SIG-M5 treated with dmso at 0.1 percent for 504 hours (cell line): ENCODE results near the gene NUDT15.
"Not testable (repeated sequence)": the region's sequence is repeated elsewhere in the genome, so short reads cannot be mapped to it uniquely, and the experiment has no call there.

ENCODE experiments used
- DNase-seq: peaks from one replicate; lab custom pipeline; 2025; ENCODE audit not compliant: unreplicated experiment; lab: John Stamatoyannopoulos, UW

NUDT15 gene

DNA sequence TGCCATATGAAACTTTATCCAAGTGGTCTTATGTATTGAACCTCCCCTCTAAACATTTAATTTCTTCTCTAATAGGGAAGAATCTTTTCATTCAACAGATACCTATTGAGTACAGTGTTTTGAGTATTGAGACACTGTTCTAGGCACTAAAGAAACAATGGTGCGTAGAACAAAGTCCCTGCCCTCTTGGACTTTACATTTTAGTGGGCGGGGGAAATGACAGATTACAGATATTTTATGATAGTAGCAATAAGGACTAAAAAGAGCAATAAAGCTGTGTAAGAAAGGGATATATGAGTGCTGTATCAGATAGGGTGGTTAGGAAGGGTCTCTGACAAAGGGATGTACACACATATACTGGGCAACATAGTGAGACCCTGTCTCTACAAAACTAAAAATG lies 5.4 kb downstream of the NUDT15 start:
- DNase-seq, result no peak

GRCh38 chr13:48043789-48044503 lies 6.4 kb downstream of the NUDT15 start:
- DNase-seq, result no peak

- no peak for DNase-seq
Observed at GRCh38 chr13:48050550-48050949, 13.0 kb downstream of the NUDT15 start.

GRCh38 chr13:48054601-48055000 lies 17.1 kb downstream of the NUDT15 start:
- no peak for DNase-seq

- DNase-seq, result no peak
Observed at GRCh38 chr13:48055712-48056111, 18.2 kb downstream of the NUDT15 start.

GRCh38 chr13:48058536-48058935 lies 21.0 kb downstream of the NUDT15 start:
- DNase-seq, result not testable (repeated sequence)

GRCh38 chr13:48059951-48060350 lies 22.4 kb downstream of the NUDT15 start:
- DNase-seq, result not testable (repeated sequence)

- DNase-seq, result peak; percentile 89
Observed at GRCh38 chr13:48066310-48066989, 28.9 kb downstream of the NUDT15 start.

- DNase-seq, result no peak
Observed at GRCh38 chr13:48068036-48068435, 30.5 kb downstream of the NUDT15 start.

DNA sequence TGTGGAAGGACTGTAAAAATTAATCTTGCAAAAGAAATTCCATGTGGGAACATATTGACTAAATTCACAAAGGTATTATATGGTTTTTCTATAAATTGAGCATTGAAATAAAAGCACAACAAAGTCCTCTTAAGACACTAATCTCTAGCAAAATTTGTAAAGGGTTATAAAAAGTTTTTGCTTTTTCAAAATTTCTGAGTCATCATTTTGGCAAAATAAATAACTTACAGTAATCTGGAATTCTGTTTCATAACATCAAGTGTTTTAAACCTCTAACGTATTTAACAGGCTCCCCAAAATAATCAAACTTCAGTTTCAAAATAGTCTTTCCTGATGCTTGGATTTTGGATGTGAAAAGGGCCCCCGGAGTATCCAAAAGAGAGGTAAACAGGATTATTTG lies 31.4 kb downstream of the NUDT15 start:
- DNase-seq, result no peak

- no peak for DNase-seq
Observed at GRCh38 chr13:48069573-48069972, 32.0 kb downstream of the NUDT15 start.

DNA sequence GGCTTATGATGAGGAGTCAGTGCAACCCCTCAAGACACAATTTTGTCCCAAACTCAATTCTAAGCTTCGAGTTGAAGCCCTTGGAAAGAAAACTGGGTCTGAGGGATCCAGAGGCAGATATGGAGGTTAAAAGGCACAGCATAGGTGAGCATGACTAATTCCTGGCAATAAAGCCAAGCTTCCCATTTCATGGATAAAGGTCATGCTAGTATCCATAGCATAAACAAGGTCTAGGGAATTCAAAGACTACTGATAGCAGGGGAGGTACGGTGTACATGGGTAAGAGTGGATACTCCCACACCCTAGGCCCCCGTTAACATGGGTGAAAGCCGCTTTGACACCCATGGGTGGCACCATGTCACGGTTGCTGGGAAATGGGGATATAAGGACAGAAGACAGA lies 33.4 kb downstream of the NUDT15 start:
- no peak for DNase-seq

DNA sequence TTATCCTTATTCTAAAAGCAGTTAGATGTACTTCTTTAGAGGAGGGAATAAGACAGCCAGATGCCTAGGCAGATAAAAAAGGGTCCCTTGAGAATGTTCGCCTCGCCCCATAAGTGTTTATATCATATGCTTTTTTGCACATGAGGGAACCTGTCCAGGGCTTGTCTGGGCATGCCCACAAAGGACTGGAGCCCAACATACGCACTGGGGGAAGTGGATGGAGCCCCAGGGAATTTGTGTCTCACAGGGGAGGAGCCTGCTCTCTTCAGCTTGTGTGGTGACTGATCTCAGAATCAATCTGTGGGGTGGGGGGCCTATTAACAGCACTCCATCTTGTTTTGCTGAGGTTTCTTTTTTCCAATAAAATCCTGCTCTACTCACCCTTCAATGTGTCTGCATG lies 34.8 kb downstream of the NUDT15 start:
- DNase-seq, result no peak

DNA sequence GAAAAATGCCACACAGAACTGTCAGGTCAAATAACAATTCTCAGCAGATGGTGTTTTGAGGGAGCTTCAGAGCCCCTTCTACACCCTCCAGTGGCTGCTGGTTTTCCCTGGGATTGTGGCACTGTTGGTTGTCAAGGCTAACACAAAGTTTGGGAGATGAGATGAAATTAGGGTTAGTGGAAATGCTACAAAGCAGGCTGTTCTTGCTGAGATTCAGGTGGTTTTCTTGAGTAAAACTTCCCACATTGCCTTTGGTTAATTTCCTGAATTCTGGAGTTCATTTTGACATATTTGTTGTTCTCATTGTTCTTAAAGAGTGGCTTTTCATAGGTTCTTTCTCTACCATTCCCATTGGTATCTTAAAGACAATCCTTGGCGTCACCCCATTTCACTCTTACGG lies 35.3 kb downstream of the NUDT15 start:
- no peak for DNase-seq

GRCh38 chr13:48074006-48074405 lies 36.5 kb downstream of the NUDT15 start:
- DNase-seq, result no peak

GRCh38 chr13:48078251-48078656 lies 40.7 kb downstream of the NUDT15 start:
- DNase-seq, result peak; percentile 65

DNA sequence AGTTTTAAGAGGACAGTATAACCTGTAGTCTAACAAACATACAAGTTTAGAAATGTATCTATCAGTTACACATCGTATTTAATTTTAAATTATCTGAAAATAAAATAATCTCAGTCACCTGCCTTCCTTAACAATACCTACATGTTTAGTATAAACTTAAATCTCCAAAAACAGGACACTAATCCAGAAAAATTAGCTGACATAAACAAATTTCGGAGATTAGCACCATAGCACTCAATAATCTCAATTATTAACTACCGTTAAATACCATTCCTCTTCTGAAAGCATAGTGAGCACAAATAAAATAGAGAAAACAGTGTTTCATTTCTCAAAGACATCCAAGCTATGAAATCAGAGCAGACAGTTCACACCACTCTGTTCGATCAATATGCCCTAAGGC lies 44.2 kb downstream of the NUDT15 start:
- DNase-seq, result no peak

DNA sequence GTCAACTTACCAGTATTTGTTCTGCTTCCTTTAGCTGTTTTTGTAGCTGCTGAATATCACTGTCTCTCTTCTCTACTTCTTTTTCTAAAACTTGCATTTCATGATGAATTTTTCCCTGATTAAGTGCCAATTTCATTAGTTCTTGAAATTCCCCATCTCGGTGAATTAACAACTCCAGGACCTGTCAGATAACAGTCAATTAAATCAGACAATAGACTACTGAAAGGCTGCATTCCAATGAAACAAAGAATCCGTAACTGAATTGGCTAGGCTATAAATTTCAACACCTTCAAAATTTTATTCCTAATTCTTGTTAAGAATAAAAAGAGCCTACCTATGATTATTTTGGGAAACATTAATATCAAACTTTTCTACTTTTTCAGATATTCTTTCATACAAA lies 48.7 kb downstream of the NUDT15 start:
- no peak for DNase-seq

- DNase-seq, result no peak
Observed at GRCh38 chr13:48093588-48093987, 56.1 kb downstream of the NUDT15 start.

DNA sequence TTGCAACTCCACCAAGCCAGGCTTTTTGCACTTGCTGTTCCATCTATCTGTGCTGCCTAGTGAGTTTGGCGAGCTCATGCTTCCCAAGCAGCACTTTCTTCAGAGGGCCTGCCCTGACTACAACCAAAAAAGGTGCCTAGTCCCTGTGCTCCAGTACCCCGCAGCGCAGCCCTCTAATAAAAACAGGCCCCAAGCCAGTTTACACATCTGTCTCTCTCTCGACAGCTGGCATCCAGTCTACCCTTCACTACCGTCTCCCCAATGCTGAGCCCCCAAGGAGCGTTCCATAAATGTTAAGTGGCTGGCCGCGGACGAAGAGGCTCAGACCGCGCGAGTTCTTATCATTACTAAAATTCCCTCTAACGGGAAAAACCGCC lies 56.9 kb downstream of the NUDT15 start:
- no peak for DNase-seq

DNA sequence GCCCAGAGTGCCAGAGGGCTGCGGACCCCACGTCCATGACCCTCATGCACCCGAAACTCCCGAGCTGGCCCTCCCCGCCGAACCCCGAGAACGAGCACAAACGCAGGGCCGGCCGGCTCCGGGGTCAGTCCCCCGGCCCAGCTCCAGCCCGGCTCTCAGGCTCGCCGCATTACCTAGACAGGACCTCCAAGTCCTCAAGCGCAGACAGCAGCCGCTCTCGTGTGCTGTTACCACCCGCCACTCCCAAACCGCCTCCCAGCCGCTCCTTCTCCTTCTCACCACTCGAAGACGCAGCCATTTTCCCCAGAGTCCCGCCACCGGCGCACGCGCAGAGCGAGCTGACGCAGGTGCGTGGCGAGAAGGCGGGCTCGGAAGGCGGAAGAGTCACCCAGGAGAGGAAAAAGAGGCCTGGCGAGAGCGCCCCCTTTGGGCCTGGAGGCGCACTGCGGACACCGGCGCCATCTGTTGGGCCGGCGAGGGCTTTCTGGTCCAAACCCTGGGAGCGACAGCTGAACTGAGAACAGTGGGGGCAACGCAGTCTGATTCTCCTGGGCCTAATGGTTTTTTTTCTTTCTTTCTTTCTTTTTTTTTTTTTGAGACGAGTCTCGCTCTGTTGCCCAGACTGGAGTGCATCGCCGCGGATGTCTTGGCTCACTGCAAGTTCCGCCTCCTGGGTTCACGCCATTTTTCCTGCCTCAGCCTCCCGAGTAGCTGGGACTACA lies 57.4 kb downstream of the NUDT15 start, which contains the start of gene MED4:
MED4 (minus strand) TSS at position 324 of the 722 bp plus-strand sequence; CDS start at position 298, 26 bp downstream.
- DNase-seq, result peak; percentile 94

GRCh38 chr13:48096670-48097069 lies 59.1 kb downstream of the NUDT15 start:
- no peak for DNase-seq
